ENCODE results near the gene MYO5B.

The MYO5B gene

DNA sequence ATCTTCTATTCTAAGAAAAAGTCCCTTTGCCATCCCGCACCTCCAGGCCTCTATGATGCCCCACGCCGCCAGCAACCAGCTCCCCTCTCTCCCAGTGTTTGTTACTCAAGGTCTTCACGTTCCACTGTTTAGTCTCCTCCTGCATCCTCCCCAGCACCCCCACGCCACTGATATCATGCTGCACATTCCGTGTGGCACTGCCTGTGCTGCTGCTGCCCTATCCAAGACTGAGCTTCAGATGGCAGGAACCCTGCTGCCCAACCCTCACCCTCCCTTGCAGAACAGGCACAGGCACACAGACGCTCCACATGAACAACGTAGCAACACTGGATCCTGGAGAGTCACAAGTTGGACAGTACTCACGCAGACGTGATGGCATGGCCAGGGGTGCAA, 35.3 kb downstream of the MYO5B start:
- in situ Hi-C loops (cut with HindIII; ENCODE audit: low pct_ligation_motif_present, low pct_unique_long_range_greater_than_20kb, low sequenced_read_pairs) = no loop called here
- DNase-seq = no peak

DNA sequence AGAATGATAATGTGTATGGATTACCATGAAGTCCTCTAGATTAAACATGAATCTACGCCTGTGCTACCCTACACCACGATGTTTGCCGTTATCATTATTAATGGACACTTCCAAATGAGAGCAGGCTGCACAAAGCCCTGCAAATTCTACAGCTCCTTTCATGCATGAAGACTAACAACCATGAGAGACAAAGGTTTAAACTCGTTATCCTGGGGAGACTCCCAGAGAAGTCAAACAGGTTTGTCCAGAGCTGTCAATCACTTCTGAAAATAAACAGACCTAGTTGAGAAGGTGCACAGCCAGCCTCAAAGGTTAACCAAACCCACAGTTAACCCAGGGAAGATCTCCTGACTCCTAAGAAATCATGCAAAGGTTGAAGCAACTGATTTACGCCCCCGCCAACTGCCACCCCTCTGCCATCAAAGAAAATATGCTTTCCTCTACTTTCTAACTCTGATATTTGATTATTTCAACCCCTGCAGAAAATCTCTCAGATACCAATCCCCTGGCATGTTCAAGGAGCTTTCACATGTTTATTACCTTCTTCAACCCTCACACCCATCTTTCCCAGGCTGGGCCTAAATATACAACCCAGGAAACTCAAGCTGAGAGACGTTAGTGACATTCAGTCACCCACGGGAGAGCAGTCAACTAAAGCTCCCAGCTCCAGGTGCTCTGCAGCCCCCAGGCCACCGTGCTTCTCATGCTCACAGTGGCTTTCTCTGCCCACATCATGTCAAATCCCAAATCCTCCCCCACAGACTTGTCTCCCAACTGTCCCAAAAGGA, 35.9 kb downstream of the MYO5B start:
- in situ Hi-C loops (cut with HindIII; ENCODE audit: low pct_ligation_motif_present, low pct_unique_long_range_greater_than_20kb, low sequenced_read_pairs) = no loop called here
- DNase-seq = no peak

DNA sequence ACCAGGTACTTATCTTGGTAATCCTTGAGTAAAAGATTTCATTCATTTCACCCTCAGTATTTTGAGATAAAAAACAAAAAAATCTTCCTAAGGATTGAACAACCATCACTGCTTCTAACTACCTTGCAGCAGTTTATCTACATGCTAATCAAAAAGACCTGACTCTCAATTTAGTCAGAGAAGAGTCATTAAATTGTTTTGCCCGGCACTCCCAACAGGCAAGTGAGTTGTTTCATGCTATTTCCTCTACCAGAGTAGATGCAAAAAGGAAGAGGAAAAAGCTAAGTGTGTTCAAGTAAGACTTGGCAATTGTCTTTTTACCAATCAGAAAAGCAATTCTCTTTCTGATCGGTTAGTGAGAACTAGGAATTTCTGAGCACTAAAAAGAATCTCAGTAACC, 39.5 kb downstream of the MYO5B start:
- in situ Hi-C loops (cut with HindIII; ENCODE audit: low pct_ligation_motif_present, low pct_unique_long_range_greater_than_20kb, low sequenced_read_pairs) = no loop called here

DNA sequence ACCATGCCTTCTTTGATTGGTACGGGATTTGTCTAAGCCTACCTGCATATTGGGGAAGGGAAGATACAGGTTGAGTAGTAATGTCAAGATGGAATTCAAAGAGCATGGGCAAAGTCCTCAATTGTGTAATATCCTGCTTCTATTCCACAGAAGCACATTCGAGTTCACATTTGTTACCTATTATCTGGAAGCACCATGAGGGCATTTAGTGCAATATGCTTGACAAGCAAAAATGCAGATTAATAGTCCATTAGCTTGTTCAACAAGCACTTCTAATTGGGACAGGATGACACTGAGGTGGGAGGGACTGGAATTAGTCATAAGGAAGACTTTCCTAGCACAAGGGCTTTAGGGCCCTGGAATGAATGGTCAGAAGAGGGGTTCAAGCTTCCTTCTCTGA, 40.5 kb downstream of the MYO5B start:
- no peak for DNase-seq
- in situ Hi-C loops (cut with HindIII; ENCODE audit: low pct_ligation_motif_present, low pct_unique_long_range_greater_than_20kb, low sequenced_read_pairs) = no loop called here

More for the DNA sequence above, 39.5 kb downstream of the MYO5B start:
- DNase-seq = no peak

DNA sequence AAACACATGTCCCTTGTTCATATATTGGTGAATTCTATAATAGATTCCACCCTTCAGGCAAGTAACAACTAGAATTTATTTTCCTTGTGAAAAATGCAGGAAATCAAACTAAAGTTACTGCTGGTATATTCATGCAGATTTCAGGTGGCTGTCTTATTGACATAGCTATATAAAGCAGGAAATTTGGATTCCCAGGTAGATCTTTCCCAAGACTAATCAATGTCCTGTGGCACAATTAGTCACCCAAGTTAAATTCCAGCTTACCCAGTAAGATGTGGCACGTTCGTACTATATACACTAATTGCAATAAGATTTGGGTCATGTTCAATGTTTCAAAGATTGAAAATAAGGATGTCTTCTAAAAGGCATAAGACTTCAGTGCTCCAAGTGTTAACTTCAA, 42.0 kb downstream of the MYO5B start:
- in situ Hi-C loops (cut with HindIII; ENCODE audit: low pct_ligation_motif_present, low pct_unique_long_range_greater_than_20kb, low sequenced_read_pairs) = no loop called here

DNA sequence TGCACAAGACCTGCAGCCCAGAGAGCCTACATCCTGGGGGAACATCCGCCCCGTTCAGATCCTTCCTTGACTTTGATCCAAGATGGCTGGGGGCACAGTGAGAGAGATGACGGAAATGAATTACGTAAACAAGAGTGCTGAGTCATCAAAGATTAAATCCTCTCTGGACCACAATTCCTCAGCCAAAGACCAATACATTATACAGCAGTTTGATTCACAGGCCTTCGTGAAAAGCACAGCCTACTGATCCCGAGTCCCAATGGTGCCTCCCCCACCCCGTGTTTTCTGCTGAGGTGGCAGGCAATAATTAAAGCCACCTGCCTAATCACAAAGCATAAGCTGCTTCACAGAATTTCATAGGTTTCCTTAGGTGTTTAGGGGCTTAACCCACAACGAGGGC, 43.0 kb downstream of the MYO5B start:
- no peak for DNase-seq
- in situ Hi-C loops (cut with HindIII; ENCODE audit: low pct_ligation_motif_present, low pct_unique_long_range_greater_than_20kb, low sequenced_read_pairs) = no loop called here

More for the DNA sequence above, 42.0 kb downstream of the MYO5B start:
- DNase-seq = no peak

DNA sequence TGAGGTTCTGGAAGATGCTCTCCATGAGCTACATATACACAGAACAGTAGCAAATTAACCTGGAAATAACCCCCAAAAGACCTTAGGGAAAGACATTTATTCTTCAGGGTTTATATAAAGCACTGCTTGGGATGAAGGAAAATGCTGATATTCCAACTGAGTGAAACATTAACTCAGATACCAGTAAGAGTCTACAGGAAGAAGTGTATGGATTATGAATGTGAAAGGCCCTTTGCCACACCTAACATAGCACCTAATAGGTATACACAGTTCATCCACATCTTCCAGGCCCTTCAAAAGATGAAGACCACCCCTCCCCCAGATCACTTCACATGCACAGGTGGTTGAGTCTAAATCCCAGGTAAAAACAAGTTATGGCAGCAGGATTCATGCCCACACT, 50.4 kb downstream of the MYO5B start:
- in situ Hi-C loops (cut with HindIII; ENCODE audit: low pct_ligation_motif_present, low pct_unique_long_range_greater_than_20kb, low sequenced_read_pairs) = no loop called here

DNA sequence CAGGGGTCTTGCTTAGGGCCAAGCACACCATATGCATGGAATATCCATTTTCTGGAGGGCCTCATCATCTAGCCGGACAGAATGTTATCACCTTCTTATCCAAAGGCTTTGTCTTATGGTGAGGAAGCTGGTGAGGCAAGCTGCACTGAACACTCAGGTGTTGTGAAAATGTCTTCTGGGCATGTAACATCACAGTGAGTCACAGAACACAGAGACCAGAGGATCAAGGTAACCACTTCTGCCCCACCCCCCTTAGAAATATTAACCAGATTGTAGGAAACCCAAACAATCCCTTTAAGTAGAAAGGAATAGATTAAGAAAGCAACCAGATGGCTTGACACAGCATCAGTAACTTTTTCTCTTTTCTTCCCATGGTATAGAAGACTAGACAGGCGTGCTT, 51.1 kb downstream of the MYO5B start:
- DNase-seq = no peak
- in situ Hi-C loops (cut with HindIII; ENCODE audit: low pct_ligation_motif_present, low pct_unique_long_range_greater_than_20kb, low sequenced_read_pairs) = no loop called here

More for the DNA sequence above, 50.4 kb downstream of the MYO5B start:
- DNase-seq = no peak

DNA sequence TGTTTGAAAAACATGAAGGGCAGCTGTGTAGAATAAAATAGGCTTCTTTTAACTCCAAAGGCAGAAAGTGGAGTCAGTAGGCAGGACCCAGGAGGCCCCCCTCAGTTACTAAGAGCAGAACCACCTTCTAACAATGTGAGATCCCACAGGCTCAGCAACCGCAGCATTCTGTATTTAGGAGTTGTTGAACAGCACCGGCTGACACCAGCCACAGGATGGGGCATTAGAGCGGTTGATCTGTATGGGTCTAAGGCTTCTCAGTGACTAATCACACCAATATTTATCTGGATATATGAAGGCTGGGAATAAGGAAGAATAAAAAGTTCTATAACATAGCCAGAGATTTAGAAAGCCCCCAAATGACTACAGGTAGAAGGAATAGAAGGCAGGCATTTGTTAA, 51.7 kb downstream of the MYO5B start:
- in situ Hi-C loops (cut with HindIII; ENCODE audit: low pct_ligation_motif_present, low pct_unique_long_range_greater_than_20kb, low sequenced_read_pairs) = no loop called here
- DNase-seq = no peak

DNA sequence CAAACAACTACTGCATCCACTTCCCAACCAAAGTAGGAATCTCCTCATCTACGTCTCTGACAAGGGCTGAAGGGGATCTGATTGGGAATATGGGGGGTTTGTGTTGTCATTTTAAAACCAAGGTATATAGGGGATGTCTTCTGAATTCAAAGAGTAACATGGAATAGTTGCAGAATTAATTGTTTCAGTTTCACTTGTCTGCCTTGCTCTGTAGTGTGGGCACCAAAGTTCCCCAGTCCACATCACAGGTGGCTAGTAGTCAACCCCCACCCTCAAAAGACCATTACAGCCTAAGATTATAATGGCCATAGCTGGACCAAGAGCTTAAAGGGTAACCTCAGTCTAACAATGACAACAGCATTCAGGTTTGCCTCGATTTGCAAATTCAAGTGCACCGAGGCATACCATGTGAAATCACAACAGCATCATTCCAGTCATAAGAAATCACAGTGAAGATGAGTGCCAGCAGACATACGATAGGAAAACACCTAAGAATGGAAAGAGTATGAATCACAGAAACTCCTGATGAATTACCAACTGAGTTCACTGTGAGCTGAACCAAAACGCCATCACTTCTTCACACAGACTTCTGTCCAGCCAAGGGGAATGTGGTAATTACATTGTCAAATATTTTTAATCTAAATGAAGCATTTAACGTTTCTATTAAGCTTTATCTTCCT, 52.4 kb downstream of the MYO5B start:
- in situ Hi-C loops (cut with HindIII; ENCODE audit: low pct_ligation_motif_present, low pct_unique_long_range_greater_than_20kb, low sequenced_read_pairs) = no loop called here
- DNase-seq = no peak

DNA sequence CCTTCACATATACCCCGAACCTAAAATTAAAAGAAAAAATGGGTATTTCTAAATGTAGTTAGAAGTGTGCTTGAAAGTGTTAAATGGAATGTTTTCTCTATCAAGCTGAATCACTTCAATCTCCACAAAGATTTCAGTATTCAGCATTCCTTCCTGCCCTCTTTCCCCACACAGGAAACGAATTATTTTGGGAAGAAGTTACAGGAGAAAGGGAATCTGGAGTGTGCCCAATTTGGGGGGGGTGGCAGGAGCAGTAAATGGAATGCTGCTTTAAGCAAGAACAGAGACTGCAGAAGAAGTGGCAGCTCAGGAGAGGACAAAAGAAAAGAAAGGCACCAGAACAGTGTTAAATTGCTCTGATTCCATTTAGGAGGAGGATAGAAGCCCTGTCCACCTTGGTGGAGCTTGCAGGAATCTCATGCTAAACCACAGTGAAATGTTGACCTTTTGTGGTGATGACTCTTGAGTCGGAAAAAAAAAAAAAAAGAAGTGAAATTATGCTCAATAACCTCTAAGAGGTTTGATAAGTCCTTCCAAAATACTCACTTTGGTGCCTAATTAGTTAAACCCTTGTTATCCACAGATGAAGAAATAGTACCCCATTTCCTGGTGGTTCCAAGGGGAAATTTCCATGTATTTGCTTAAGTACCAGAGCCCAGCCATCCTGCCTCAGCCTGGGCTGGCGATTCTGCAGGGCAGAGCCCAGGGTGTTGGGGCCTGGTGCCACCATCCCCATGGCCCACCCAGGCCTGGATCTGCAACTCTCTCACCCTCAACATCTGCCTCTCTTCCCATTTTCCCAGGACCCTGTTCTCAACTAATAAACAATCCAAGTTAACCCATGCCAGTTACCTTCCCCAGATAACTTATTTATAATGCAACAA, 56.5 kb downstream of the MYO5B start:
- DNase-seq = no peak
- in situ Hi-C loops (cut with HindIII; ENCODE audit: low pct_ligation_motif_present, low pct_unique_long_range_greater_than_20kb, low sequenced_read_pairs) = no loop called here

DNA sequence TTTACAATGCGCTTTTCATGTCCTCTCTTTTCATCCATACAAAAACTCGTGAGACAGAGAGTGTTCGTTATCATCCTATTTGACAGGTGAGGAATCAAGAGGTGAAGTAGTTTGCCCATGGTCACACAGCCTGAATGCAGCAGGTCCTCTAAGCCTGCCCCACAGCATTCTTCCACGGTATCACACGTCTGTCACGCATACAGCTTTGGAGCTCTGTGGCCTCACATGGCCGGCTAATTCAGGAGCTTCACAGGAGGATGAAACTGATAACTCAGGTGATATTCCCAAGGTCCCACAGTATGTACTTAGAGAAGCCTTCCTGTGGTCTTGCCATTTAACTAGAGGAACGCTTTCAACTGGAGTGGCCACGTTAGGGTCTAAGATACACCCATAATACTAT, 59.0 kb downstream of the MYO5B start:
- in situ Hi-C loops (cut with HindIII; ENCODE audit: low pct_ligation_motif_present, low pct_unique_long_range_greater_than_20kb, low sequenced_read_pairs) = no loop called here
- no peak for DNase-seq

DNA sequence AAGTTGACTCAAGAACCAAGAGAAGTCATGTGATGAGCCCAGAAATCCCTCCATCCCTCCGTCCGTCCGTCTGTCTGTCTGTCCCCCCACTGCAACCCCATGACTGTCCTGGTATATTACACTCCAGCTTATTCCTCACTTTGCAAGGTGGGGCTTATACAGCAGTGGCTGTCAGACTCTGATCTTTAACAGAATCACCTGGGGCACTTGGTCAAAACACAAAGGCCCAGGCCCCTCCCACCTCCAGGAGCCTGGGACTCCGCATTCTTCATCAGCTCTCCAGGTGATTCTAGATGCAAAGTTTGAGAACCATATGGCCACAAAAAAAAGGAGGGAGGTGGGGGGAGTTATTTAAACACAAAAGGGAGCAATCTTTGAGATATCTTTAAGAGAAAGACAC, 61.4 kb downstream of the MYO5B start:
- in situ Hi-C loops (cut with HindIII; ENCODE audit: low pct_ligation_motif_present, low pct_unique_long_range_greater_than_20kb, low sequenced_read_pairs) = no loop called here
- no peak for DNase-seq

DNA sequence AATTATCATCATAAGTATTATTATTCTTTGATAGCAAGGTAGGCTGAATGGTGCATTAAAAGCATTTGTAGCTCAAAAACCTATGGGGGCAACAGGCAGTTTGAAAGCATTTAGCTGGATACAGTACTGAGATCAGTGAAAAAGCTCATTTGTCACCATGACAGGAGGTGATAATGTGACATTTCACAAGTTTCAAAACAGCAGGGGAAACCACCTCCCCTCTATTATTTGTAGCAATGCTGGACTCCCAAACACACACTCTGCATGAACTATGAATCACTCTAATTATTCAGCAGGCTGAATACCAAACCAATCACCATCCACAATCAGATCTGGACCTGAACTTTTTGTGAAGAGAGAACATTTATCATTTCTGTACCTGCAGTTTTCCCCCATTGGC, 63.4 kb downstream of the MYO5B start:
- in situ Hi-C loops (cut with HindIII; ENCODE audit: low pct_ligation_motif_present, low pct_unique_long_range_greater_than_20kb, low sequenced_read_pairs) = no loop called here
- DNase-seq = no peak

DNA sequence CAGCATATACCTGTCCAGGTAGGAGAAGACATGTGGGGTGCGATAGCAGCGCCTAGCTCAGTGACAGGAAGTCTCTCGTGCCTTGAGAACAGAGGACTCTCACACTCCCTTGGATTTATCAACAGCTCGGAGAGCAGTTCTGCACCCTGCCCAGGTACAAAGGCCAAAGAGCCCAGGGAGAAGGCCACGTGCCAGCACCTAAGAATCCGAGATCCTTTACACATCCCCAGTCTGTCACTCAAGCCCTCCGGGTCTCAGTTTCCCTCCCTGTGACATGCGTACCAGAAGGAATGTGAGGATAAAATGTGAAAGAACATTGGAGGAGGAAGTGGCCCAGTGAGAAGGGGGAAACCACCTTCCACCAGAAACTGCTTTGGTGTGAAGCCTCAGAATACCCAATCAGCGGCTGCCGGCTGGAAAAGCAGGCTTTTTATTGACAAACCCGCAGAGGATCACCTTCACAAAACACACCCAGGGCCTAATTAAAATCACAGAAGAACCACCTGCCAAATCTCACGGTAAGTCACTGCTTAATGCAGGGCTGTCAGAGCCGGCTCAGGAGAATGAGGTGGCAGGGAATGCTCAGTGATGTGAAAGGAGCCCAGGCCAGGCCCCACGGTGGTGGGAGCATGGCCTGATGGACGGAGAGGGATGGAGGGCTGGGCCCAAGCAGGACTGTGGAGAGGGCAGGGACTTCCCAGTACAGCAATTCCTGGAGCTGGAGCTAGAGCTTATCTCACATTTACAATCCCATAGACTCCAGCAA, 66.3 kb downstream of the MYO5B start:
- in situ Hi-C loops (cut with HindIII; ENCODE audit: low pct_ligation_motif_present, low pct_unique_long_range_greater_than_20kb, low sequenced_read_pairs) = no loop called here

DNA sequence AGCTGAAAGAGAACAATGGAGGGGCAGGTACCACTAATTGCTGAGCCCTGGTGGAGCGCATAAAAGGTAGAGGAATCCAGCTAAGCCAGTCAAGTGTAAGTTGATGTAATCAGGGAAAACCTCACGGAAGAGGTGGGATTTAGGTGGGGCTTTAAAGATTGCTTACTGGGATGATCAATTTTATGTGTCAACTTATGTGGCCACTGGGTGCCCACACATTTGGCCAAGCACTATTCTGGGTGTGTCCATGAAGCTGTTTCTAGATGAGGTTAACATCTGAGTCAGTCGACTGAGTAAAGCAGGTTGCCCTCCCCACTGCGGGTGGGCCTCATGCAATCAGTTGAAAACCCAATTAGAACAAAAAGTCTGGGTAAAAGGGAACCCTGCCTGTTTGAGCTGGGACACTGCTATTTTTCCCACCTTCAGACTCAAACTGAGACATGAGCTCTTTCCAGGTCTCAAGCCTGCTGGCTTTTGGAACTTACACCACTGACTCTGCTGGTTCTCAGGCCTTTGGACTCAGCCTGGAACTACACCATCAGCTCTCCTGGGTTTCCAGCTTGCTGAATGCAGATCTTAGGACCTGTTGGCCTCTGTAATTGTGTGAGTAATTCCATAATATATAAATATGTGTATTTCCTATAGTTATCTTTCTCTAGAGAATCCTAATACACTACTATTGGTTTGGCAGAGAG, 67.3 kb downstream of the MYO5B start:
- DNase-seq = no peak
- in situ Hi-C loops (cut with HindIII; ENCODE audit: low pct_ligation_motif_present, low pct_unique_long_range_greater_than_20kb, low sequenced_read_pairs) = no loop called here

More for the DNA sequence above, 66.3 kb downstream of the MYO5B start:
- no peak for DNase-seq

DNA sequence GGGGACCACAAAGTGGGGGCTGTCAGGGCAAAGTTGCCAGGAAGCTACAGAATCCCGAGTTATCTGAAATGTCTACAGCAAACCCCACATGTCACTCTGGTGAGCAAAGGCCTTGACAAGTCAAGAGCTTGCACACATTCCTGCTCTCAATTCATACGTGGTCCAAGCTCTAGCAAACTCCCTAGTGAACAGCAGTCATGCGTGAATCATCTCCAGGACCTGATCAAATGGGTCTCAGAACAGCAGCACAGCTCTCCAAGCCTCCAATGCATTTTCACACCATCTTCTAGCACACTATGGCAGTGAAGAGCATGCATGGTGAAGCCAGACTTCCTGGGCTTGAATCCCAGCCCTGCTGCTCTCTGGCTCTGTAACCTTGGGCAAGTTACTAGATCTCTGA, 68.5 kb downstream of the MYO5B start:
- in situ Hi-C loops (cut with HindIII; ENCODE audit: low pct_ligation_motif_present, low pct_unique_long_range_greater_than_20kb, low sequenced_read_pairs) = no loop called here
- DNase-seq = no peak

DNA sequence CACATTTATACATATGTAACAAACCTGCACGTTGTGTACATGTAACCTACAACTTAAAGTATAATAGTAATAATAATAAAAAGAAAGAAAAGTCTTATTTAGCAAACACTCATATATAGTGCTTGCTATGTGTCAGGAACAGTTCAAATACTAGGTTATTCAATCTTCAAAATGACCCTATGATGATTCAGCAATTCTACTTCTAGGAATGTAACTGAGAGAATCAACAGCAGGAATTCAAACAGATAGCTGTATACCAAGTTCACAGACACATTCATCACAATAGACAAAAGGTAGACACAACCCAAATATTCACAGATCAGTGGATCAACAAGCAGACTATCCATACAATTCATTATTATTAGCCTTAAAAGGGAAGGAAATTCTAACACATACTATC, 69.5 kb downstream of the MYO5B start:
- in situ Hi-C loops (cut with HindIII; ENCODE audit: low pct_ligation_motif_present, low pct_unique_long_range_greater_than_20kb, low sequenced_read_pairs) = no loop called here
- no peak for DNase-seq
